HepG2 (cell line): ENCODE results near the gene RSAD2. TPM values are rescaled to one million over a fixed set of nuclear protein-coding genes. Genes with fewer than 3 reads are reported as not detected.

Source experiments
- CEBPZ ChIP-seq: IDR thresholded peaks from 2 replicates; pipeline ENCODE4 v1.6.1; 2012; ENCODE audit warnings: low read length, improper control_type of control experiment
- CREBL2 ChIP-seq: sonication (generic); formaldehyde crosslinking; IDR thresholded peaks from 2 replicates; pipeline ENCODE4 v1.8.1; 2023; ENCODE audit warnings: missing genetic modification reagents, mild to moderate bottlenecking, borderline replicate concordance
- DRAP1 ChIP-seq: IDR thresholded peaks from 2 replicates; pipeline ENCODE4 v1.6.1; 2016; ENCODE audit warnings: missing genetic modification reagents, missing compliant biosample characterization
- KIAA2018 ChIP-seq: sonication (generic); formaldehyde crosslinking; IDR thresholded peaks from 2 replicates; pipeline ENCODE4 v1.5.0; 2020; ENCODE audit warnings: mild to moderate bottlenecking, missing genetic modification reagents, borderline replicate concordance
- NFKB2 ChIP-seq: sonication (generic); formaldehyde crosslinking; IDR thresholded peaks from 2 replicates; pipeline ENCODE4 v1.4.0; 2020; ENCODE audit warnings: missing genetic modification reagents, borderline replicate concordance
- NR3C1 ChIP-seq: sonication (generic); formaldehyde crosslinking; IDR thresholded peaks from 2 replicates; pipeline ENCODE4 v1.4.0; 2020; ENCODE audit warnings: missing genetic modification reagents
- RFXAP ChIP-seq: sonication (generic); formaldehyde crosslinking; IDR thresholded peaks from 2 replicates; pipeline ENCODE4 v1.4.0; 2020; ENCODE audit warnings: missing genetic modification reagents, borderline replicate concordance
- SATB2 ChIP-seq: sonication (generic); formaldehyde crosslinking; IDR thresholded peaks from 2 replicates; pipeline ENCODE4 v1.5.0; 2020; ENCODE audit warnings: missing genetic modification reagents
- YY1 ChIP-seq: IDR thresholded peaks from 2 replicates; pipeline ENCODE4 v1.6.1; 2011; ENCODE audit warnings: low read length, low read depth, moderate library complexity, mild to moderate bottlenecking; ENCODE audit not compliant: insufficient read depth, insufficient replicate concordance
- ZNF121 ChIP-seq: sonication (generic); formaldehyde crosslinking; IDR thresholded peaks from 2 replicates; pipeline ENCODE4 v1.5.0; 2020; ENCODE audit warnings: mild to moderate bottlenecking, missing genetic modification reagents
- ZNF160 ChIP-seq: sonication (generic); formaldehyde crosslinking; IDR thresholded peaks from 2 replicates; pipeline ENCODE4 v1.8.0; 2022; ENCODE audit warnings: mild to moderate bottlenecking, inconsistent platforms, missing genetic modification reagents
- ZNF20 ChIP-seq: sonication (generic); formaldehyde crosslinking; IDR thresholded peaks from 2 replicates; pipeline ENCODE4 v1.4.0; 2020; ENCODE audit warnings: mild to moderate bottlenecking, moderate library complexity, missing genetic modification reagents
- ZNF207 ChIP-seq: fragments of 450-650 bp; IDR thresholded peaks from 2 replicates; pipeline ENCODE4 v1.6.1; 2016; ENCODE audit warnings: antibody characterized with exemption, borderline replicate concordance
- ZNF282 ChIP-seq: fragments of 450-650 bp; IDR thresholded peaks from 2 replicates; pipeline ENCODE4 v1.6.1; 2018; ENCODE audit not compliant: partially characterized antibody
- ZNF33B ChIP-seq: sonication (generic); formaldehyde crosslinking; IDR thresholded peaks from 2 replicates; pipeline ENCODE4 v1.5.1; 2020; ENCODE audit warnings: mild to moderate bottlenecking, missing genetic modification reagents
- ZNF44 ChIP-seq: sonication (generic); formaldehyde crosslinking; IDR thresholded peaks from 2 replicates; pipeline ENCODE4 v1.5.1; 2020; ENCODE audit warnings: mild to moderate bottlenecking, missing genetic modification reagents
- ZNF773 ChIP-seq: sonication (generic); formaldehyde crosslinking; IDR thresholded peaks from 2 replicates; pipeline ENCODE4 v1.4.0; 2020; ENCODE audit warnings: missing genetic modification reagents, borderline replicate concordance
- ZSCAN22 ChIP-seq: sonication (generic); formaldehyde crosslinking; IDR thresholded peaks from 2 replicates; pipeline ENCODE4 v1.4.0; 2020; ENCODE audit warnings: mild to moderate bottlenecking, missing genetic modification reagents
- polyA plus RNA-seq, 8 experiments: library from polyadenylated mRNA; depleted of rRNA in 3 of 8; stranded (reverse) in 7 of 8; unstranded in 1 of 8; fragments of >200 nt; fragmentation: Illumina TruSeq in 4 of 8; extraction: Trizol in 4 of 8; gene quantifications; 2 replicates each; pipeline versions ENCODE4 v1.2.1 to v1.2.3, GENCODE V29; 2011 to 2016; ENCODE audit warnings: low read depth in 4 of 8, missing spikeins in 1 of 8, mixed read lengths in 1 of 8; ENCODE audit not compliant: insufficient read depth in 1 of 8
- total RNA-seq, 5 experiments: library from RNA; depleted of rRNA; stranded (reverse); fragments of >200 nt; fragmentation: Illumina TruSeq; extraction: Trizol; gene quantifications; 2 replicates each; pipeline ENCODE4 v1.2.3, GENCODE V29; 2016; ENCODE audit warnings: low read depth in 1 of 5

Gene RSAD2
- total and polyA plus RNA-seq, 2 of the 13 experiments (the other 11 are each of a cell fraction or from before 2014, with no cell fraction given), result 0.11 TPM; not detected in 1

- TF ChIP-seq ZNF44 (CRISPR knock-in tag), result no peak
- TF ChIP-seq ZSCAN22 (CRISPR knock-in tag), result no peak
- peak; percentile 31 for TF ChIP-seq YY1
- TF ChIP-seq KIAA2018 (CRISPR knock-in tag), result no peak
- no peak; the same call in 1 of the 2 replicates for TF ChIP-seq RFXAP (CRISPR knock-in tag)
- TF ChIP-seq ZNF121 (CRISPR knock-in tag), result no peak
- TF ChIP-seq ZNF207, result no peak
- TF ChIP-seq NFKB2 (CRISPR knock-in tag), result peak; percentile 71; the same call in 1 of the 2 replicates
- TF ChIP-seq ZNF20 (CRISPR knock-in tag), result no peak
- TF ChIP-seq CREBL2, result no peak
- TF ChIP-seq NR3C1 (CRISPR knock-in tag), result no peak
- TF ChIP-seq DRAP1, result peak; percentile 42
- TF ChIP-seq ZNF33B (CRISPR knock-in tag), result peak; percentile 54; the same call in 1 of the 2 replicates
- TF ChIP-seq ZNF160 (CRISPR knock-in tag), result no peak
- no peak for TF ChIP-seq CEBPZ
- no peak for TF ChIP-seq ZNF282
- no peak for TF ChIP-seq SATB2
- no peak for TF ChIP-seq ZNF773 (CRISPR knock-in tag)
These were observed 43.8 kb downstream of the RSAD2 start (continued) for GRCh38 chr2:6921321-6921922.
